GM23338 (cell line): ENCODE results near the gene AKR1D1. TPM values are rescaled to one million over a fixed set of nuclear protein-coding genes. Genes with fewer than 3 reads are reported as not detected.

Source experiments
- ATAC-seq: fragments of 200-7000 bp; cut with Tn5 transposase; 3 replicates; pipeline ENCODE4 v1.9.1; 2020
- DNase-seq: peaks from one replicate; pipeline ENCODE4 v3.0.0-alpha.2; 2015; ENCODE audit warnings: low spot score
- H2AFZ ChIP-seq: fragments of 200-600 bp; sonication (generic); 2 replicates; pipeline ENCODE4 v1.8.0; 2016; ENCODE audit warnings: antibody characterized with exemption, mild to moderate bottlenecking, moderate library complexity
- H3F3A ChIP-seq: fragments of 200-600 bp; sonication (generic); replicated peaks from 2 replicates; pipeline ENCODE4 v1.8.0; 2017; ENCODE audit warnings: antibody characterized with exemption, mixed run types, low read depth
- H3K27ac ChIP-seq: fragments of 200-600 bp; sonication (generic); 2 replicates; pipeline ENCODE4 v1.6.1; 2016; ENCODE audit warnings: low read depth
- H3K27me3 ChIP-seq: fragments of 200-600 bp; sonication (generic); 2 replicates; pipeline ENCODE4 v1.8.0; 2016; ENCODE audit warnings: mild to moderate bottlenecking, mixed run types, moderate library complexity; ENCODE audit not compliant: insufficient read depth
- H3K36me3 ChIP-seq: fragments of 200-600 bp; sonication (generic); 2 replicates; pipeline ENCODE4 v1.8.0; 2016; ENCODE audit warnings: mild to moderate bottlenecking; ENCODE audit not compliant: insufficient read depth
- H3K4me1 ChIP-seq: fragments of 200-600 bp; sonication (generic); 2 replicates; pipeline ENCODE4 v1.8.0; 2016; ENCODE audit warnings: mild to moderate bottlenecking, moderate library complexity; ENCODE audit not compliant: insufficient read depth
- H3K4me2 ChIP-seq: fragments of 200-600 bp; sonication (generic); 2 replicates; pipeline ENCODE4 v1.7.1; 2017; ENCODE audit warnings: mixed run types
- H3K4me3 ChIP-seq: fragments of 200-600 bp; sonication (generic); 2 replicates; pipeline ENCODE4 v1.6.1; 2016; ENCODE audit warnings: mixed run types
- H3K79me2 ChIP-seq: fragments of 200-600 bp; sonication (generic); replicated peaks from 2 replicates; pipeline ENCODE4 v1.8.0; 2017; ENCODE audit warnings: mild to moderate bottlenecking; ENCODE audit not compliant: insufficient read depth
- H3K9me2 ChIP-seq: fragments of 200-600 bp; sonication (generic); 2 replicates; pipeline ENCODE4 v1.8.0; 2017; ENCODE audit not compliant: insufficient read depth
- H4K20me1 ChIP-seq: fragments of 200-600 bp; sonication (generic); replicated peaks from 2 replicates; pipeline ENCODE4 v1.8.0; 2017; ENCODE audit warnings: mild to moderate bottlenecking; ENCODE audit not compliant: insufficient read depth
- H3K27ac Mint-ChIP-seq: 2 replicates; pipeline ENCODE4 v1.8.0; 2020; ENCODE audit warnings: inconsistent platforms, mild to moderate bottlenecking, moderate library complexity, mixed read lengths
- H3K27me3 Mint-ChIP-seq: 3 replicates; pipeline ENCODE4 v1.8.0; 2022; ENCODE audit warnings: low read depth, mild to moderate bottlenecking, moderate library complexity, mixed read lengths, inconsistent platforms; ENCODE audit not compliant: insufficient read depth, poor library complexity
- H3K36me3 Mint-ChIP-seq: 3 replicates; pipeline ENCODE4 v1.8.0; 2021; ENCODE audit warnings: low read depth, mild to moderate bottlenecking, inconsistent platforms, moderate library complexity, mixed read lengths
- H3K4me1 Mint-ChIP-seq: 3 replicates; pipeline ENCODE4 v1.8.0; 2020; ENCODE audit warnings: mild to moderate bottlenecking, inconsistent platforms, mixed read lengths
- H3K4me3 Mint-ChIP-seq: 3 replicates; pipeline ENCODE4 v1.8.0; 2021; ENCODE audit warnings: moderate library complexity, mild to moderate bottlenecking, inconsistent platforms, mixed read lengths
- H3K9me3 Mint-ChIP-seq: 3 replicates; pipeline ENCODE4 v1.8.0; 2020; ENCODE audit warnings: moderate library complexity, mild to moderate bottlenecking, inconsistent platforms, mixed read lengths
- CREB1 ChIP-seq: fragments of 250-450 bp; sonication (Bioruptor Pico); IDR thresholded peaks from 2 replicates; pipeline ENCODE4 v1.5.0; 2020; ENCODE audit warnings: low read depth, mild to moderate bottlenecking, moderate library complexity
- EZH2 ChIP-seq: fragments of 200-600 bp; sonication (generic); IDR thresholded peaks from one replicate; pipeline ENCODE4 v1.8.0; 2017; ENCODE audit warnings: antibody characterized with exemption, mild to moderate bottlenecking, low read depth; ENCODE audit not compliant: unreplicated experiment
- EZH2phosphoT487 ChIP-seq: fragments of 200-600 bp; sonication (generic); IDR thresholded peaks from one replicate; pipeline ENCODE4 v1.8.1; 2018; ENCODE audit warnings: antibody characterized with exemption; ENCODE audit not compliant: unreplicated experiment
- JUNB ChIP-seq: IDR thresholded peaks from one replicate; pipeline ENCODE4 v1.6.1; 2016; ENCODE audit warnings: antibody characterized with exemption; ENCODE audit not compliant: unreplicated experiment
- NANOG ChIP-seq: IDR thresholded peaks from 2 replicates; pipeline ENCODE4 v1.6.1; 2016; ENCODE audit warnings: antibody characterized with exemption, borderline replicate concordance
- POLR2AphosphoS5 ChIP-seq: IDR thresholded peaks from 2 replicates; pipeline ENCODE4 v1.6.1; 2016; ENCODE audit warnings: antibody characterized with exemption, low read depth
- STAT1 ChIP-seq: IDR thresholded peaks from one replicate; pipeline ENCODE4 v1.6.1; 2016; ENCODE audit warnings: antibody characterized with exemption; ENCODE audit not compliant: unreplicated experiment
- ZNF114 ChIP-seq: fragments of 250-450 bp; sonication (Bioruptor Pico); IDR thresholded peaks from 2 replicates; pipeline ENCODE4 v1.5.0; 2020; ENCODE audit warnings: mild to moderate bottlenecking, moderate library complexity
- ZNF331 ChIP-seq: fragments of 250-450 bp; sonication (Bioruptor Pico); IDR thresholded peaks from 2 replicates; pipeline ENCODE4 v1.5.0; 2020; ENCODE audit warnings: low read depth, mild to moderate bottlenecking, moderate library complexity
- polyA plus RNA-seq: library from polyadenylated mRNA; unstranded; fragments of >200 nt; fragmentation: Nextera tagmentation; extraction: Ambion mirVana; gene quantifications from 2 replicates; pipeline ENCODE4 v1.2.1, GENCODE V29; 2016
- total RNA-seq: library from RNA; depleted of rRNA; stranded (reverse); fragments of >200 nt; shearing (Covaris generic); gene quantifications from 2 replicates; pipeline ENCODE4 v1.2.3, GENCODE V29; 2014
- TF ChIP-seq, protein P1 (sequence below), 2 experiments: fragments of 200-600 bp in 1 of 2; sonication (generic) in 1 of 2; conservative IDR thresholded peaks; 2 replicates each; pipeline versions ENCODE4 v1.5.1 to v1.6.1; 2016 to 2017; ENCODE audit warnings: antibody characterized with exemption in 2 of 2, low read depth in 2 of 2, mild to moderate bottlenecking in 2 of 2, moderate library complexity in 1 of 2
- TF ChIP-seq, protein P2 (sequence below): fragments of 250-450 bp; sonication (Bioruptor Pico); IDR thresholded peaks from 2 replicates; pipeline ENCODE4 v1.5.0; 2020; ENCODE audit warnings: mild to moderate bottlenecking, moderate library complexity
- TF ChIP-seq, protein P3 (sequence below): IDR thresholded peaks from 2 replicates; pipeline ENCODE4 v1.6.1; 2016; ENCODE audit warnings: antibody characterized with exemption
- TF ChIP-seq, protein P4 (sequence below): IDR thresholded peaks from one replicate; pipeline ENCODE4 v1.6.1; 2018; ENCODE audit warnings: antibody characterized with exemption; ENCODE audit not compliant: unreplicated experiment

AKR1D1 gene
- total and polyA plus RNA-seq, 2 experiments from 2014 or later = 0.14 TPM; not detected in 1

DNA sequence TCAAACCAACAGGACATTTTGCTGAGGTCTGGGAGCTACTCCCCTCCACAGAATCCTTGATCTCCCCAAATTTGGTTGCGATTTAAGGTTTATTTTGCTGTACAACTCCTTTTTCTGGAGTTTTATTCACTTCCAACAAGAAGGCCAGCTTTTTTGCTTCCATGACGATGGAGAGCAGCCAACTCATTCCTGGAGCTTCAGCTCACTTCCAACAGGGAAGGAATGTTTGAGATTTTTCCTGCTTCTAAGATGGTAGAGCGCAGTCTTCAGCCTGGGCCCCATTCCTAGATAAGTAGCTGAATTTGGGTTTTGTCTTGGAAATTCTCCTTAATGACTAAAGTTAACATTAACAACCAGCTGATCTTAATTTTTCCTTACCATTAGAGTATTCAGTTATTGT lies 43.5 kb upstream of the AKR1D1 start:
- H3K36me3 ChIP-seq = peaks cover 22% of the 10 kb centered on the region
- H3K27me3 Mint-ChIP-seq = peaks cover 3% of the 10 kb centered on the region
- peaks cover 44% of the 10 kb centered on the region for H3K9me3 Mint-ChIP-seq
- no peaks in the 10 kb centered on the region for H4K20me1 ChIP-seq
- H3K36me3 Mint-ChIP-seq = peaks cover 46% of the 10 kb centered on the region
- no peaks in the 10 kb centered on the region for H3K79me2 ChIP-seq
- DNase-seq (peak; percentile 29), ATAC-seq (no peak)
- H3K4me2 ChIP-seq = no peak overlapping the region
- H3K4me3 Mint-ChIP-seq = no peak overlapping the region
- H2AFZ ChIP-seq = peak overlapping the region; percentile 74; the same call in 1 of the 2 replicates
- peaks cover 40% of the 10 kb centered on the region for H3K4me1 ChIP-seq
- no peak overlapping the region for H3K27ac Mint-ChIP-seq
- no peak overlapping the region for H3K4me3 ChIP-seq
- H3K27me3 ChIP-seq = no peaks in the 10 kb centered on the region
- H3K27ac ChIP-seq = 0 out of 2 replicates have a peak overlapping the region, but pooled peaks have one; percentile 2
- 0 out of 2 replicates have a peak, but pooled peaks cover 4% of the 10 kb centered on the region for H3K9me2 ChIP-seq
- TF ChIP-seq ZNF114 (no peak), CREB1 (CRISPR knock-in tag) (no peak), STAT1 (no peak), EZH2 (no peak), NANOG (no peak), POLR2AphosphoS5 (no peak), JUNB (no peak), ZNF331 (no peak), EZH2phosphoT487 (no peak)
- TF ChIP-seq, protein P1, sequence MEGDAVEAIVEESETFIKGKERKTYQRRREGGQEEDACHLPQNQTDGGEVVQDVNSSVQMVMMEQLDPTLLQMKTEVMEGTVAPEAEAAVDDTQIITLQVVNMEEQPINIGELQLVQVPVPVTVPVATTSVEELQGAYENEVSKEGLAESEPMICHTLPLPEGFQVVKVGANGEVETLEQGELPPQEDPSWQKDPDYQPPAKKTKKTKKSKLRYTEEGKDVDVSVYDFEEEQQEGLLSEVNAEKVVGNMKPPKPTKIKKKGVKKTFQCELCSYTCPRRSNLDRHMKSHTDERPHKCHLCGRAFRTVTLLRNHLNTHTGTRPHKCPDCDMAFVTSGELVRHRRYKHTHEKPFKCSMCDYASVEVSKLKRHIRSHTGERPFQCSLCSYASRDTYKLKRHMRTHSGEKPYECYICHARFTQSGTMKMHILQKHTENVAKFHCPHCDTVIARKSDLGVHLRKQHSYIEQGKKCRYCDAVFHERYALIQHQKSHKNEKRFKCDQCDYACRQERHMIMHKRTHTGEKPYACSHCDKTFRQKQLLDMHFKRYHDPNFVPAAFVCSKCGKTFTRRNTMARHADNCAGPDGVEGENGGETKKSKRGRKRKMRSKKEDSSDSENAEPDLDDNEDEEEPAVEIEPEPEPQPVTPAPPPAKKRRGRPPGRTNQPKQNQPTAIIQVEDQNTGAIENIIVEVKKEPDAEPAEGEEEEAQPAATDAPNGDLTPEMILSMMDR (conservative IDR thresholded peaks at IDR 0.05; ENCODE audit: low read depth in 2 of 2) = no peak
- TF ChIP-seq, protein P2, sequence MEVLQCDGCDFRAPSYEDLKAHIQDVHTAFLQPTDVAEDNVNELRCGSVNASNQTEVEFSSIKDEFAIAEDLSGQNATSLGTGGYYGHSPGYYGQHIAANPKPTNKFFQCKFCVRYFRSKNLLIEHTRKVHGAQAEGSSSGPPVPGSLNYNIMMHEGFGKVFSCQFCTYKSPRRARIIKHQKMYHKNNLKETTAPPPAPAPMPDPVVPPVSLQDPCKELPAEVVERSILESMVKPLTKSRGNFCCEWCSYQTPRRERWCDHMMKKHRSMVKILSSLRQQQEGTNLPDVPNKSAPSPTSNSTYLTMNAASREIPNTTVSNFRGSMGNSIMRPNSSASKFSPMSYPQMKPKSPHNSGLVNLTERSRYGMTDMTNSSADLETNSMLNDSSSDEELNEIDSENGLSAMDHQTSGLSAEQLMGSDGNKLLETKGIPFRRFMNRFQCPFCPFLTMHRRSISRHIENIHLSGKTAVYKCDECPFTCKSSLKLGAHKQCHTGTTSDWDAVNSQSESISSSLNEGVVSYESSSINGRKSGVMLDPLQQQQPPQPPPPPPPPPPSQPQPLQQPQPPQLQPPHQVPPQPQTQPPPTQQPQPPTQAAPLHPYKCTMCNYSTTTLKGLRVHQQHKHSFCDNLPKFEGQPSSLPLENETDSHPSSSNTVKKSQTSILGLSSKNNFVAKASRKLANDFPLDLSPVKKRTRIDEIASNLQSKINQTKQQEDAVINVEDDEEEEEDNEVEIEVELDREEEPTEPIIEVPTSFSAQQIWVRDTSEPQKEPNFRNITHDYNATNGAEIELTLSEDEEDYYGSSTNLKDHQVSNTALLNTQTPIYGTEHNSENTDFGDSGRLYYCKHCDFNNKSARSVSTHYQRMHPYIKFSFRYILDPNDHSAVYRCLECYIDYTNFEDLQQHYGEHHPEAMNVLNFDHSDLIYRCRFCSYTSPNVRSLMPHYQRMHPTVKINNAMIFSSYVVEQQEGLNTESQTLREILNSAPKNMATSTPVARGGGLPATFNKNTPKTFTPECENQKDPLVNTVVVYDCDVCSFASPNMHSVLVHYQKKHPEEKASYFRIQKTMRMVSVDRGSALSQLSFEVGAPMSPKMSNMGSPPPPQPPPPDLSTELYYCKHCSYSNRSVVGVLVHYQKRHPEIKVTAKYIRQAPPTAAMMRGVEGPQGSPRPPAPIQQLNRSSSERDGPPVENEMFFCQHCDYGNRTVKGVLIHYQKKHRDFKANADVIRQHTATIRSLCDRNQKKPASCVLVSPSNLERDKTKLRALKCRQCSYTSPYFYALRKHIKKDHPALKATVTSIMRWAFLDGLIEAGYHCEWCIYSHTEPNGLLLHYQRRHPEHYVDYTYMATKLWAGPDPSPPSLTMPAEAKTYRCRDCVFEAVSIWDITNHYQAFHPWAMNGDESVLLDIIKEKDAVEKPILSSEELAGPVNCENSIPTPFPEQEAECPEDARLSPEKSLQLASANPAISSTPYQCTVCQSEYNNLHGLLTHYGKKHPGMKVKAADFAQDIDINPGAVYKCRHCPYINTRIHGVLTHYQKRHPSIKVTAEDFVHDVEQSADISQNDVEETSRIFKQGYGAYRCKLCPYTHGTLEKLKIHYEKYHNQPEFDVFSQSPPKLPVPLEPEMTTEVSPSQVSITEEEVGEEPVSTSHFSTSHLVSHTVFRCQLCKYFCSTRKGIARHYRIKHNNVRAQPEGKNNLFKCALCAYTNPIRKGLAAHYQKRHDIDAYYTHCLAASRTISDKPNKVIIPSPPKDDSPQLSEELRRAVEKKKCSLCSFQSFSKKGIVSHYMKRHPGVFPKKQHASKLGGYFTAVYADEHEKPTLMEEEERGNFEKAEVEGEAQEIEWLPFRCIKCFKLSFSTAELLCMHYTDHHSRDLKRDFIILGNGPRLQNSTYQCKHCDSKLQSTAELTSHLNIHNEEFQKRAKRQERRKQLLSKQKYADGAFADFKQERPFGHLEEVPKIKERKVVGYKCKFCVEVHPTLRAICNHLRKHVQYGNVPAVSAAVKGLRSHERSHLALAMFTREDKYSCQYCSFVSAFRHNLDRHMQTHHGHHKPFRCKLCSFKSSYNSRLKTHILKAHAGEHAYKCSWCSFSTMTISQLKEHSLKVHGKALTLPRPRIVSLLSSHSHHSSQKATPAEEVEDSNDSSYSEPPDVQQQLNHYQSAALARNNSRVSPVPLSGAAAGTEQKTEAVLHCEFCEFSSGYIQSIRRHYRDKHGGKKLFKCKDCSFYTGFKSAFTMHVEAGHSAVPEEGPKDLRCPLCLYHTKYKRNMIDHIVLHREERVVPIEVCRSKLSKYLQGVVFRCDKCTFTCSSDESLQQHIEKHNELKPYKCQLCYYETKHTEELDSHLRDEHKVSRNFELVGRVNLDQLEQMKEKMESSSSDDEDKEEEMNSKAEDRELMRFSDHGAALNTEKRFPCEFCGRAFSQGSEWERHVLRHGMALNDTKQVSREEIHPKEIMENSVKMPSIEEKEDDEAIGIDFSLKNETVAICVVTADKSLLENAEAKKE (CRISPR knock-in tag) = no peak
- TF ChIP-seq, protein P3, sequence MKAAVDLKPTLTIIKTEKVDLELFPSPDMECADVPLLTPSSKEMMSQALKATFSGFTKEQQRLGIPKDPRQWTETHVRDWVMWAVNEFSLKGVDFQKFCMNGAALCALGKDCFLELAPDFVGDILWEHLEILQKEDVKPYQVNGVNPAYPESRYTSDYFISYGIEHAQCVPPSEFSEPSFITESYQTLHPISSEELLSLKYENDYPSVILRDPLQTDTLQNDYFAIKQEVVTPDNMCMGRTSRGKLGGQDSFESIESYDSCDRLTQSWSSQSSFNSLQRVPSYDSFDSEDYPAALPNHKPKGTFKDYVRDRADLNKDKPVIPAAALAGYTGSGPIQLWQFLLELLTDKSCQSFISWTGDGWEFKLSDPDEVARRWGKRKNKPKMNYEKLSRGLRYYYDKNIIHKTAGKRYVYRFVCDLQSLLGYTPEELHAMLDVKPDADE = no peak
- TF ChIP-seq, protein P4, sequence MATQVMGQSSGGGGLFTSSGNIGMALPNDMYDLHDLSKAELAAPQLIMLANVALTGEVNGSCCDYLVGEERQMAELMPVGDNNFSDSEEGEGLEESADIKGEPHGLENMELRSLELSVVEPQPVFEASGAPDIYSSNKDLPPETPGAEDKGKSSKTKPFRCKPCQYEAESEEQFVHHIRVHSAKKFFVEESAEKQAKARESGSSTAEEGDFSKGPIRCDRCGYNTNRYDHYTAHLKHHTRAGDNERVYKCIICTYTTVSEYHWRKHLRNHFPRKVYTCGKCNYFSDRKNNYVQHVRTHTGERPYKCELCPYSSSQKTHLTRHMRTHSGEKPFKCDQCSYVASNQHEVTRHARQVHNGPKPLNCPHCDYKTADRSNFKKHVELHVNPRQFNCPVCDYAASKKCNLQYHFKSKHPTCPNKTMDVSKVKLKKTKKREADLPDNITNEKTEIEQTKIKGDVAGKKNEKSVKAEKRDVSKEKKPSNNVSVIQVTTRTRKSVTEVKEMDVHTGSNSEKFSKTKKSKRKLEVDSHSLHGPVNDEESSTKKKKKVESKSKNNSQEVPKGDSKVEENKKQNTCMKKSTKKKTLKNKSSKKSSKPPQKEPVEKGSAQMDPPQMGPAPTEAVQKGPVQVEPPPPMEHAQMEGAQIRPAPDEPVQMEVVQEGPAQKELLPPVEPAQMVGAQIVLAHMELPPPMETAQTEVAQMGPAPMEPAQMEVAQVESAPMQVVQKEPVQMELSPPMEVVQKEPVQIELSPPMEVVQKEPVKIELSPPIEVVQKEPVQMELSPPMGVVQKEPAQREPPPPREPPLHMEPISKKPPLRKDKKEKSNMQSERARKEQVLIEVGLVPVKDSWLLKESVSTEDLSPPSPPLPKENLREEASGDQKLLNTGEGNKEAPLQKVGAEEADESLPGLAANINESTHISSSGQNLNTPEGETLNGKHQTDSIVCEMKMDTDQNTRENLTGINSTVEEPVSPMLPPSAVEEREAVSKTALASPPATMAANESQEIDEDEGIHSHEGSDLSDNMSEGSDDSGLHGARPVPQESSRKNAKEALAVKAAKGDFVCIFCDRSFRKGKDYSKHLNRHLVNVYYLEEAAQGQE = no peak
- no peaks in the 10 kb centered on the region for H3F3A ChIP-seq
- H3K4me1 Mint-ChIP-seq = peaks cover 13% of the 10 kb centered on the region
